Medulla oblongata (tissue), 1 donor: ENCODE results near the gene YJEFN3.

ENCODE experiments used
- DNase-seq: peaks from one replicate; pipeline ENCODE4 v3.0.0-alpha.2; 2015; ENCODE audit errors: extremely low spot score

Gene YJEFN3

GRCh38 chr19:19551853-19552192 lies 23.1 kb downstream of the YJEFN3 start:
- no peak for DNase-seq

- DNase-seq, result no peak
These were observed 24.1 kb downstream of the YJEFN3 start for GRCh38 chr19:19552798-19553197.

GRCh38 chr19:19553670-19554069 lies 25.0 kb downstream of the YJEFN3 start:
- DNase-seq, result no peak

- peak; percentile 8 for DNase-seq
These were observed 25.6 kb downstream of the YJEFN3 start for GRCh38 chr19:19554074-19555023.

GRCh38 chr19:19558055-19558454 lies 29.3 kb downstream of the YJEFN3 start:
- no peak for DNase-seq

GRCh38 chr19:19558636-19559035 lies 29.9 kb downstream of the YJEFN3 start:
- DNase-seq, result no peak

GRCh38 chr19:19559931-19560330 lies 31.2 kb downstream of the YJEFN3 start:
- DNase-seq, result no peak

- DNase-seq, result no peak
These were observed 33.4 kb downstream of the YJEFN3 start for GRCh38 chr19:19561946-19562664.

- DNase-seq, result no peak
These were observed 34.1 kb downstream of the YJEFN3 start for GRCh38 chr19:19562665-19563347.

GRCh38 chr19:19563348-19563848 lies 34.7 kb downstream of the YJEFN3 start:
- DNase-seq, result no peak

GRCh38 chr19:19566306-19566705 lies 37.6 kb downstream of the YJEFN3 start:
- DNase-seq, result no peak

GRCh38 chr19:19567391-19567790 lies 38.7 kb downstream of the YJEFN3 start:
- DNase-seq, result no peak

- DNase-seq, result no peak
These were observed 40.4 kb downstream of the YJEFN3 start for GRCh38 chr19:19568802-19569756.

- DNase-seq, result no peak
These were observed 41.9 kb downstream of the YJEFN3 start for GRCh38 chr19:19570571-19570970.

GRCh38 chr19:19571071-19571786 lies 42.5 kb downstream of the YJEFN3 start:
- no peak for DNase-seq

GRCh38 chr19:19575411-19575810 lies 46.7 kb downstream of the YJEFN3 start:
- DNase-seq, result no peak

- DNase-seq, result no peak
These were observed 49.5 kb downstream of the YJEFN3 start for GRCh38 chr19:19578252-19578651.

GRCh38 chr19:19579533-19580361 lies 51.0 kb downstream of the YJEFN3 start:
- DNase-seq, result no peak

- DNase-seq, result no peak
These were observed 51.7 kb downstream of the YJEFN3 start for GRCh38 chr19:19580418-19580817.
